K562 (cell line): ENCODE data around the gene KCNH2. TPM values are rescaled to one million over a fixed set of nuclear protein-coding genes. Genes with fewer than 3 reads are reported as not detected.

Source experiments
- AFF4 ChIP-seq: sonication (generic); formaldehyde crosslinking; IDR thresholded peaks from 2 replicates; pipeline ENCODE4 v1.8.0; 2023; ENCODE audit warnings: mild to moderate bottlenecking, missing genetic modification reagents
- CCNT2 ChIP-seq: IDR thresholded peaks from 2 replicates; pipeline ENCODE4 v1.6.1; 2011; ENCODE audit warnings: borderline replicate concordance, low read depth, mild to moderate bottlenecking, moderate library complexity, mixed read lengths, low read length; ENCODE audit not compliant: insufficient read length; ENCODE audit errors: extremely low read depth
- CLOCK ChIP-seq: fragments of 250-450 bp; sonication (Bioruptor Pico); IDR thresholded peaks from 2 replicates; pipeline ENCODE4 v1.4.0; 2020; ENCODE audit warnings: mild to moderate bottlenecking, moderate library complexity, borderline replicate concordance
- FOXA1 ChIP-seq: fragments of 450-650 bp; IDR thresholded peaks from 2 replicates; pipeline ENCODE4 v1.6.1; 2016; ENCODE audit warnings: mild to moderate bottlenecking, borderline replicate concordance
- HOXB6 ChIP-seq: fragments of 250-450 bp; sonication (Bioruptor Pico); IDR thresholded peaks from 2 replicates; pipeline ENCODE4 v1.5.1; 2022; ENCODE audit warnings: mild to moderate bottlenecking, borderline replicate concordance
- HSF4 ChIP-seq: fragments of 250-450 bp; sonication (Bioruptor Pico); IDR thresholded peaks from 2 replicates; pipeline ENCODE4 v2.1.2; 2022; ENCODE audit warnings: mild to moderate bottlenecking, moderate library complexity, borderline replicate concordance
- MAZ ChIP-seq, 2 experiments: fragments of 450-650 bp in 1 of 2; sonication (generic) in 1 of 2; formaldehyde crosslinking; IDR thresholded peaks in 1 of 2; conservative IDR thresholded peaks in 1 of 2; 2 replicates each; pipeline versions ENCODE4 v1.4.0 to v1.5.0; 2020; ENCODE audit warnings: mild to moderate bottlenecking in 1 of 2, missing genetic modification reagents in 1 of 2
- MXD1 ChIP-seq: fragments of 250-450 bp; sonication (Bioruptor Pico); IDR thresholded peaks from 2 replicates; pipeline ENCODE4 v1.8.0; 2021; ENCODE audit warnings: borderline replicate concordance, mild to moderate bottlenecking, moderate library complexity; ENCODE audit not compliant: poor library complexity, severe bottlenecking
- SAP30 ChIP-seq: fragments of 200-600 bp; sonication (generic); IDR thresholded peaks from 2 replicates; pipeline ENCODE4 v1.6.1; 2012; ENCODE audit warnings: borderline replicate concordance, low read depth, mild to moderate bottlenecking, moderate library complexity, low read length, control low read depth, inconsistent platforms; ENCODE audit not compliant: insufficient read depth, poor library complexity, severe bottlenecking
- TCF7L2 ChIP-seq: fragments of 150-350 bp; IDR thresholded peaks from 2 replicates; pipeline ENCODE4 v1.6.1; 2016; ENCODE audit warnings: low read depth, mild to moderate bottlenecking, low read length, moderate library complexity
- ZNF609 ChIP-seq: sonication (generic); formaldehyde crosslinking; IDR thresholded peaks from 2 replicates; pipeline ENCODE4 v1.8.1; 2023; ENCODE audit warnings: missing genetic modification reagents, mild to moderate bottlenecking, borderline replicate concordance
- ZNF696 ChIP-seq: fragments of 250-450 bp; sonication (Bioruptor Pico); conservative IDR thresholded peaks from 2 replicates; pipeline ENCODE4 v1.4.0; 2020; ENCODE audit warnings: mild to moderate bottlenecking, moderate library complexity
- polyA plus RNA-seq, 8 experiments: library from polyadenylated mRNA; depleted of rRNA in 4 of 8; stranded (reverse) in 5 of 8; unstranded in 3 of 8; fragments of >200 nt; fragmentation: Nextera tagmentation in 2 of 8; fragmentation: Illumina TruSeq in 1 of 8; extraction: Ambion mirVana in 2 of 8; extraction: Trizol in 1 of 8; gene quantifications; 2 replicates each; pipeline versions ENCODE4 v1.2.1 to v1.2.3, GENCODE V29; 2011 to 2014; ENCODE audit warnings: inconsistent platforms in 1 of 8, missing spikeins in 1 of 8
- total RNA-seq, 7 experiments: library from RNA; depleted of rRNA in 6 of 7; stranded (reverse); fragments of >200 nt in 6 of 7; fragmentation: Illumina TruSeq in 2 of 7; extraction: Trizol in 2 of 7; gene quantifications; 2 replicates each; pipeline versions ENCODE4 v1.2.1 to v1.2.3, GENCODE V29; 2011 to 2021; ENCODE audit warnings: low replicate concordance in 1 of 7

Gene KCNH2
- total and polyA plus RNA-seq, 9 of the 15 experiments (the other 6 are each of a cell fraction or from before 2014, with no cell fraction given): 18.1 to 368 (median 218) TPM

GRCh38 chr7:150955519-150956394, 22.4 kb downstream of the KCNH2 start (continued):
- no peak for TF ChIP-seq FOXA1
- TF ChIP-seq AFF4 (CRISPR knock-in tag): no peak; the same call in 1 of the 2 replicates
- TF ChIP-seq SAP30: no peak
- TF ChIP-seq CLOCK (CRISPR knock-in tag): no peak; the same call in 1 of the 2 replicates
- no peak for TF ChIP-seq ZNF609
- peak; percentile 6 for TF ChIP-seq MXD1
- TF ChIP-seq TCF7L2: no peak
- peak; percentile 91 for TF ChIP-seq CCNT2
- peak; percentile 85 for TF ChIP-seq HSF4
- peak; percentile 95 to 96 for TF ChIP-seq MAZ (CRISPR knock-in tag; conservative IDR thresholded peaks at IDR 0.05 in 1 of 2, IDR thresholded peaks at IDR 0.05 in 1 of 2)
- TF ChIP-seq HOXB6 (CRISPR knock-in tag): no peak
- no peak for TF ChIP-seq ZNF696 (CRISPR knock-in tag)
